DND-41 (cell line): ENCODE measurements around the gene CLDN15.

Experiments used
- ATAC-seq: fragments of 200-7000 bp; cut with Tn5 transposase; 3 replicates; pipeline ENCODE4 v1.9.1; 2021; ENCODE audit warnings: low read depth; ENCODE audit not compliant: insufficient read depth
- DNase-seq: peaks from one replicate; pipeline ENCODE4 v3.0.0-alpha.2; 2020
- H2AFZ ChIP-seq: 2 replicates; pipeline ENCODE4 v1.6.0; 2012; ENCODE audit warnings: low read depth, low read length
- H3K27ac ChIP-seq: 2 replicates; pipeline ENCODE4 v1.5.1; 2012; ENCODE audit warnings: low read length, inconsistent platforms
- H3K27me3 ChIP-seq: fragments of 200-600 bp; sonication (generic); 2 replicates; pipeline ENCODE4 v1.6.0; 2012; ENCODE audit warnings: low read length, mild to moderate bottlenecking, inconsistent platforms; ENCODE audit not compliant: insufficient read depth, poor library complexity
- H3K36me3 ChIP-seq: 2 replicates; pipeline ENCODE4 v1.5.1; 2012; ENCODE audit warnings: low read length, inconsistent platforms; ENCODE audit not compliant: insufficient read depth
- H3K4me1 ChIP-seq: 2 replicates; pipeline ENCODE4 v1.5.1; 2012; ENCODE audit warnings: mild to moderate bottlenecking, low read length; ENCODE audit not compliant: insufficient read depth
- H3K4me2 ChIP-seq: 2 replicates; pipeline ENCODE4 v1.6.0; 2012; ENCODE audit warnings: mild to moderate bottlenecking, moderate library complexity, low read length, inconsistent platforms; ENCODE audit not compliant: insufficient read depth
- H3K4me3 ChIP-seq, 2 experiments: fragments of 200-600 bp in 1 of 2; shearing (Covaris generic) in 1 of 2; 2 replicates each; pipeline ENCODE4 v1.5.1; 2012 to 2016; ENCODE audit warnings: inconsistent platforms in 2 of 2, low read length in 2 of 2, mild to moderate bottlenecking in 2 of 2, low read depth in 1 of 2, moderate library complexity in 1 of 2
- H3K79me2 ChIP-seq: 2 replicates; pipeline ENCODE4 v1.6.0; 2012; ENCODE audit warnings: low read length, inconsistent platforms; ENCODE audit not compliant: insufficient read depth
- H3K9ac ChIP-seq: 2 replicates; pipeline ENCODE4 v1.6.0; 2012; ENCODE audit warnings: low read depth, mild to moderate bottlenecking, inconsistent platforms, low read length, moderate library complexity
- H3K9me3 ChIP-seq: 2 replicates; pipeline ENCODE4 v1.5.1; 2012; ENCODE audit warnings: low read length, moderate library complexity, mild to moderate bottlenecking, inconsistent platforms; ENCODE audit not compliant: insufficient read depth, severe bottlenecking
- H4K20me1 ChIP-seq: 2 replicates; pipeline ENCODE4 v1.6.0; 2012; ENCODE audit warnings: low read length; ENCODE audit not compliant: insufficient read depth
- EZH2 ChIP-seq: IDR thresholded peaks from 3 replicates; pipeline ENCODE4 v1.6.1; 2012; ENCODE audit warnings: borderline replicate concordance, low read depth, mild to moderate bottlenecking, moderate library complexity, low read length, inconsistent platforms; ENCODE audit not compliant: severe bottlenecking
- TF ChIP-seq, protein P1 (sequence below): IDR thresholded peaks from 2 replicates; pipeline ENCODE4 v1.5.1; 2012; ENCODE audit warnings: borderline replicate concordance, low read length, moderate library complexity, mild to moderate bottlenecking; ENCODE audit not compliant: poor library complexity, severe bottlenecking; ENCODE audit errors: extremely low read depth

CLDN15 gene

GRCh38 chr7:101248276-101248675 lies 10.7 kb upstream of the CLDN15 start:
- DNase-seq (no peak), ATAC-seq (no peak)
- H3K27ac ChIP-seq, result no peak overlapping the region
- no peak overlapping the region for H3K9ac ChIP-seq
- H2AFZ ChIP-seq, result no peak overlapping the region
- TF ChIP-seq, protein P1, sequence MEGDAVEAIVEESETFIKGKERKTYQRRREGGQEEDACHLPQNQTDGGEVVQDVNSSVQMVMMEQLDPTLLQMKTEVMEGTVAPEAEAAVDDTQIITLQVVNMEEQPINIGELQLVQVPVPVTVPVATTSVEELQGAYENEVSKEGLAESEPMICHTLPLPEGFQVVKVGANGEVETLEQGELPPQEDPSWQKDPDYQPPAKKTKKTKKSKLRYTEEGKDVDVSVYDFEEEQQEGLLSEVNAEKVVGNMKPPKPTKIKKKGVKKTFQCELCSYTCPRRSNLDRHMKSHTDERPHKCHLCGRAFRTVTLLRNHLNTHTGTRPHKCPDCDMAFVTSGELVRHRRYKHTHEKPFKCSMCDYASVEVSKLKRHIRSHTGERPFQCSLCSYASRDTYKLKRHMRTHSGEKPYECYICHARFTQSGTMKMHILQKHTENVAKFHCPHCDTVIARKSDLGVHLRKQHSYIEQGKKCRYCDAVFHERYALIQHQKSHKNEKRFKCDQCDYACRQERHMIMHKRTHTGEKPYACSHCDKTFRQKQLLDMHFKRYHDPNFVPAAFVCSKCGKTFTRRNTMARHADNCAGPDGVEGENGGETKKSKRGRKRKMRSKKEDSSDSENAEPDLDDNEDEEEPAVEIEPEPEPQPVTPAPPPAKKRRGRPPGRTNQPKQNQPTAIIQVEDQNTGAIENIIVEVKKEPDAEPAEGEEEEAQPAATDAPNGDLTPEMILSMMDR, result no peak
- TF ChIP-seq EZH2, result no peak
- no peaks in the 10 kb centered on the region for H3K27me3 ChIP-seq
- no peak overlapping the region for H3K4me2 ChIP-seq
- no peaks in the 10 kb centered on the region for H3K9me3 ChIP-seq
- H3K36me3 ChIP-seq, result peaks cover 26% of the 10 kb centered on the region
- peaks cover 59% of the 10 kb centered on the region for H3K4me1 ChIP-seq
- peaks cover 13% of the 10 kb centered on the region for H4K20me1 ChIP-seq
- H3K4me3 ChIP-seq, result no peak overlapping the region
- peaks cover 82% of the 10 kb centered on the region for H3K79me2 ChIP-seq

GRCh38 chr7:101245147-101245668 lies 7.6 kb upstream of the CLDN15 start:
- H3K36me3 ChIP-seq, result peaks cover 33% of the 10 kb centered on the region
- DNase-seq (no peak), ATAC-seq (peak; percentile 2; the same call in 1 of the 3 replicates)
- H3K9me3 ChIP-seq, result no peaks in the 10 kb centered on the region
- peak overlapping the region; percentile 95 for H3K27ac ChIP-seq
- no peaks in the 10 kb centered on the region for H3K27me3 ChIP-seq
- no peak for TF ChIP-seq EZH2
- TF ChIP-seq, protein P1, result no peak
- peak overlapping the region; percentile 76 for H3K4me2 ChIP-seq
- H2AFZ ChIP-seq, result peak overlapping the region; percentile 94
- peaks cover 80% of the 10 kb centered on the region for H3K79me2 ChIP-seq
- H4K20me1 ChIP-seq, result peaks cover 14% of the 10 kb centered on the region
- H3K9ac ChIP-seq, result peak overlapping the region; percentile 71
- H3K4me1 ChIP-seq, result peaks cover 44% of the 10 kb centered on the region
- peak overlapping the region; percentile 71 to 79; a peak in 3 of 4 replicates for H3K4me3 ChIP-seq

DNA sequence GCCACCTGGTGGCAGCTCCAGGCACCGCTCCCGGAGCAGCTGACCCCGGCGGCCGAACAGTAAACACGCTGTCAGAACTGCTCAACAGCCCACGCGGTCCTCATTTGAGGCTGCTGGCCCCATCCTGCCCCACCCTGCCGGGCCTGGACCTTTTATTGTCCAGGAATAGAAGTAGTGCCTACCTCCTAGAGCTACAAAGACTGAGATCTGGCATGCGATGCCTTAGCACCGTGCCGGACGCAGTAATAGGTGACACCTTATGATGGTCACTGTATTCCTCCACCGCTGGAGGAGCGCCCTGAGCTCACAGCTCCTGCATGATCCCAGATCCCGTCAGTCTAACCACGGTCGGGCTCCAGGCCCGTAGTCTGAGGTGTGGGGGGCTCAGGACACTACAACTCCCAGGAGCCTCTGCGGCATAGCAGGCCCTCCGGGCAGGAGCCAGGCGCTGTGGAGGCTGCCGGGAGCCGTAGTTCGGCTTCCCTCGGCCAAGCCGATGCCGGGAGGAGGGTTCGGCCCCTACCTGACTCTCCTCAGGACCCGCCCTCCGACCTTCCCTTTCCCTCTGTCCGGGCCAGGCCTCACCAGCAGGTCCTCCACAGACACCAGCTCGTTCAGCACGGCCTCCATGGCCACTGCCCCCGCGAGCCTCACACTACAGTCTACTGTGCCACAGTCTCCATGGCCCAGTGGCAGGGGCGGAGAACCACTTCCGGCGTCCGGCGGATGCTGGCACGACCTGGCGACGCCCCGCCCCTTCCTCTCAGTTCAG lies 7.0 kb upstream of the CLDN15 start, which contains the start of gene FIS1:
TSS of gene FIS1 (minus strand) at position 707 of the 772 bp plus-strand sequence. CDS start at position 630, 77 bp downstream.
- Histone ChIP-seq H3K4me3 (peak within 1 kb of the TSS; percentile 71 to 79), H3K27me3 (no peaks in the 10 kb centered on the region), H3K4me2 (peak within 1 kb of the TSS; percentile 76), H3K36me3 (peaks cover 33% of the 10 kb centered on the region), H3K27ac (peak within 1 kb of the TSS; percentile 95), H3K9ac (peak within 1 kb of the TSS; percentile 71), H4K20me1 (peaks cover 16% of the 10 kb centered on the region), H3K9me3 (no peaks in the 10 kb centered on the region), H3K79me2 (peaks cover 74% of the 10 kb centered on the region), H3K4me1 (peaks cover 41% of the 10 kb centered on the region), H2AFZ (peak within 1 kb of the TSS; percentile 94)
- TF ChIP-seq, protein P1, result peak; percentile 84
- no peak for TF ChIP-seq EZH2
- DNase-seq (peak; percentile 92), ATAC-seq (peak; percentile 94)
